Ovary (tissue), 3 donors: ENCODE results near the gene CSF2.

Experiments
- CTCF ChIP-seq, 3 donors: fragments of 450-650 bp in 2 of 3; fragments of 200-600 bp in 1 of 3; IDR thresholded peaks; one replicate each; pipeline versions ENCODE4 v1.5.1 to v1.8.0; 2016 to 2022; ENCODE audit warnings: antibody characterized with exemption in 3 of 3, mild to moderate bottlenecking in 1 of 3
- EP300 ChIP-seq: sonication (generic); formaldehyde crosslinking; IDR thresholded peaks from one replicate; pipeline ENCODE4 v1.6.1; 2017; ENCODE audit warnings: antibody characterized with exemption
- POLR2A ChIP-seq: fragments of 450-650 bp; IDR thresholded peaks from one replicate; pipeline ENCODE4 v1.6.1; 2017; ENCODE audit warnings: antibody characterized with exemption, mild to moderate bottlenecking, moderate library complexity
- donor health status: DM: no; HTN: no; CAD: no.

- TF ChIP-seq CTCF (IDR thresholded peaks at IDR 0.05): no peak
- TF ChIP-seq POLR2A: no peak
- no peak for TF ChIP-seq EP300
These were observed 7.5 kb upstream of the CSF2 start for GRCh38 chr5:132065951-132066701.
